AG09309 (cell line): ENCODE data around the gene ITGBL1.

Experiments
- DNase-seq: peaks from one replicate; pipeline ENCODE4 v3.0.0-alpha.2; 2010; ENCODE audit warnings: low read depth
- H3K4me3 ChIP-seq: 2 replicates; pipeline ENCODE4 v1.5.1; 2011; ENCODE audit warnings: mild to moderate bottlenecking, low read depth, low read length, moderate library complexity; ENCODE audit not compliant: control insufficient read depth
- CTCF ChIP-seq: IDR thresholded peaks from 2 replicates; pipeline ENCODE4 v1.5.1; 2011; ENCODE audit warnings: mild to moderate bottlenecking, low read depth, low read length, inconsistent platforms; ENCODE audit not compliant: insufficient read depth, control insufficient read depth; ENCODE audit errors: missing control alignments

The ITGBL1 gene

GRCh38 chr13:101544979-101545378 lies 92.5 kb downstream of the ITGBL1 start:
- no peak for DNase-seq
- no peak for TF ChIP-seq CTCF
- no peak overlapping the region for H3K4me3 ChIP-seq

GRCh38 chr13:101545521-101545920 lies 93.0 kb downstream of the ITGBL1 start:
- no peak for DNase-seq
- no peak overlapping the region for H3K4me3 ChIP-seq
- peak; percentile 40 for TF ChIP-seq CTCF

GRCh38 chr13:101552286-101552685 lies 99.8 kb downstream of the ITGBL1 start:
- TF ChIP-seq CTCF, result no peak
- H3K4me3 ChIP-seq, result no peak overlapping the region
- DNase-seq, result no peak

- DNase-seq, result no peak
- H3K4me3 ChIP-seq, result no peak overlapping the region
- no peak for TF ChIP-seq CTCF
Observed at GRCh38 chr13:101552786-101553185, 100.3 kb downstream of the ITGBL1 start.

GRCh38 chr13:101554420-101555125 lies 102.1 kb downstream of the ITGBL1 start:
- no peak for DNase-seq

GRCh38 chr13:101555610-101556009 lies 103.1 kb downstream of the ITGBL1 start:
- TF ChIP-seq CTCF, result no peak
- DNase-seq, result no peak
- no peak overlapping the region for H3K4me3 ChIP-seq

More at GRCh38 chr13:101554420-101555125, 102.1 kb downstream of the ITGBL1 start:
- TF ChIP-seq CTCF, result no peak
- H3K4me3 ChIP-seq, result no peak overlapping the region
